ENCODE measurements around the gene CACNA1D.

Gene CACNA1D

DNA sequence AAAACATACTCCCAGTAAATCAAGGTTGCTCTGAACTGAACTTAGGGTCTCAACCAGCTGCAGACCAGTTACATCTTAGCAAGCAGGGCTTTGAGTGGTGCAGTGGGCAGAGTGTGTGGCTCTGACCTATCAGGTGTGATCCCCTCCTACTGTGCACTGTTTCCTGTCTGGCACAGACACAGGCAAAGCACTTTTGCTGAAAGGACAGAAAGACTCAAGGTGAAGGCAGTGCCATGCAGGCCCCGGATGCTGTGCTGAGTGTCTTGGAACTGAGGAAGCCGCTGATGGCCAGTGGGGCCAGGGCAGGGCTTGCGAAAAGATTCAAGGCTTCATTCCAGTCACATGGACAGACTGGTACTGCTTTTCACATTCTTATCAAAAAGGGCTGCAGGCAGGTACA, 85.2 kb downstream of the CACNA1D start:
- no peak for DNase-seq (ENCODE audit: low spot score)

DNA sequence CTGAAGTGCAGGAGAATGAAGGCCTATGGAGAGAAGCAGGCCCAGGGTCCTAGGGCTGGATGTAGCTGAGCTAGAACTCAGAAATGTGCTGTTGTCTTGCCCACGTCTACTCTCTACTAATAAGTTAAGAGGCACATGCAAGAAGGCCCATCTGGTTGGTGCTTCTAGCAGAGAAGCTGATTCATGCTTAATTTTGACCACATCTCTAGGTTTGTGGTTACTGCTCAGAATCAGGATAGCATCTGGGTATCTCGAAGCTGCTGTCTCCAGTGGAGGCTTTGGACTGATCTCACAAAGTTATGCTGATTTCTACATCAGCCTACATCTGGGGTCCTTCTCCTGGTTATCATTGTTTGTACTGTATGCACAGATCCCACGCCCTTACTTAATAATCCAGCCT, 87.3 kb downstream of the CACNA1D start:
- no peak for DNase-seq (ENCODE audit: low spot score)

DNA sequence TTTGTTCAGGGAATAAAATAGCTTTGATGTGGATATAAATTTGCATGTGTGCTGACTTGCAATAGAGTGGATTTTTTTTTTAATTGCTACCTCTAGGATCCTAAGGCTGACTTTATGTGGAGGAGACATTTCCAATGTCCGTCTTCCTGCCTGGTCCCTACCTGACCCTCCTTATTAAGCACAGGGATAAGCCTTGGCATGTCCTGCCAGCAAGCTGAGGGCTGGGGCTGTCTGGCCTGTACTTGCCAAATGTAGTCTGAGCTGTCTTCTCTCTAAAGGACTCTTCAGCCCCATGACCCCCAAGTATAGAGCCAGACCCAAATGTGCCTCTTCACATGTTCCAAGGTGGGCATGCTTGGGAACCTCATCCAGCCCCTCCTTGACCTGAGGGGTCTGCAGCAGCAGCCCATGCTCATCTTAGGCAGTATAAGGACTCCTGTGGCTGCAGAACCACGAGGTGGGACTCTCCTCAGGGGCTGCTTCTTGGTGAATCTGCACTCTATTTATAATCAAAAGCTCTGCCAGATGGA, 88.8 kb downstream of the CACNA1D start:
- DNase-seq (ENCODE audit: low spot score): no peak

DNA sequence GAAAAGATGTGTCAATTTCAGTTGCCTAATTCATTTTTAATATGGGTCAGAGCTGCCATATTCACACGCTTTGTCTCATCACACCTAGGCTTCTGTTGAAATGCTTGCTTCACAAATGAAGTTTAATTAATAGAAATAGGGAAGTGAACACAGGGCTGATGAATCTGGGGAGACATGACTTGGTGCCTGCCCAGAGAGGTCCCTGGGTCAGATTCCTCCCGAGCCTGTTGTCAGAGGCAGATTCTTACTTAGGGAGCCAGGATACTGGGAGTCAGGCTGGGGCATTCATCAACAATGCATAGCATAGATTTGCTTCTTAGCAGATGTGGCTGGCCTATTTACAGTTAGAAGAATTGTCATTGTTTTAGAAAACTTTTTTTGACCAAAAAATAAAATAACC, 90.6 kb downstream of the CACNA1D start:
- no peak for DNase-seq (ENCODE audit: low spot score)

DNA sequence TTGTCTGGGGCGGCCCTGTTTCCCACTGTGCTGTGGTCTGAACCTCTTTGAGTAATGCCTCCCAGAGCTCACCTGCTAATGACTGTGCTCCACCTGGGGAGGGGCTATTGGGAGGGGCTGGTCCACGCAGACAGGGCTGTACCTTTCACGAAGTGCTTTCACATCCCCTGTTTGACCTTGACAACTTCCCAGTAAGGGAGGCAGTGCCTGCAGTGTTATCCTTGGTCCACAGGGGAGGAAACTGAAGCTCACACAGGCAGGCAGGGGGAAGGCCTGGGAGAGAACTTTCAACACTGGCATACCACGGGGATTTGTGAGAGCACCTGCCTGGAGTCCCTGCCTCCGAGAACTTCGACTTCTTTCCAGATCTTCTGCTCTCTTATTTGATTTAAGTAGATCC, 91.2 kb downstream of the CACNA1D start:
- DNase-seq (ENCODE audit: low spot score): no peak

DNA sequence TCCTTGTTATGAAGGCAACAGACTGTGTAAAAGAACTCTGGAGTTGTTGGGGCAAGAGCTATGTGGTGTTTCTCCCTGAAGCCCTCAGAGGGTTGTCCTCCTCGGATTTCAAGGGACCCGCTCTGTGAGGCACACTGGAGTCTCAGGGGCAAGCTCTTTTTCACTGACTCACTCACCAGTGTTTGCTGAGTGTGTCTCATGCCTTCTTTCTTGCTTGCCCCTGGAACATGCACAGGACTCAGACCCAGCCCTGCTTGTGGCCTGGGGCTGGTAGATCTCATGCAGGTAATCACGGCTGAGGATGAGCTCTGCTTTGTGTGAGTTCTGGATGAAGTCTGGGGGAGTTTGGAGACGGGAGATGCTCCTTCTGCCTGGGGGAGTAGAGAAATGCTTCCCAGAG, 93.7 kb downstream of the CACNA1D start:
- DNase-seq (ENCODE audit: low spot score): peak; percentile 2

DNA sequence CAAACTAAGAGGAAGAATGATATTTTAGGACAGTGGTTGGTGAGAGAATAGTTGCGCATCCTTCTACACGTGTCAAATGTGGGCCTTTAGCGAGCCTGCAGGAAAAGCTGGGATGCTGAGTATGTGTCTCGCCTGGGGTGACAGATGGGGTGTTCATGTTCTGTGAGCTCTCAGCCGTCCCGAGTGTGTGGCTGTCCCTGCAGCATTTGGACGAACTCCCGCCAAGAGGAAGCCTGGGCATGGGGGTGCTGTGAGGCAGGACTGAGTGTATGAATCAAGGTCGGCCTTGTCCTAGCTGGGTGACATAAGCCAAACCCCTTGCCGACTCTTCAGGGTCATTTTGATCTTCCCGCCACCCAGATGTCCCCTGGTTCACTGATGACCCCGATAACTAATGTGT, 94.8 kb downstream of the CACNA1D start:
- DNase-seq (ENCODE audit: low spot score): no peak

DNA sequence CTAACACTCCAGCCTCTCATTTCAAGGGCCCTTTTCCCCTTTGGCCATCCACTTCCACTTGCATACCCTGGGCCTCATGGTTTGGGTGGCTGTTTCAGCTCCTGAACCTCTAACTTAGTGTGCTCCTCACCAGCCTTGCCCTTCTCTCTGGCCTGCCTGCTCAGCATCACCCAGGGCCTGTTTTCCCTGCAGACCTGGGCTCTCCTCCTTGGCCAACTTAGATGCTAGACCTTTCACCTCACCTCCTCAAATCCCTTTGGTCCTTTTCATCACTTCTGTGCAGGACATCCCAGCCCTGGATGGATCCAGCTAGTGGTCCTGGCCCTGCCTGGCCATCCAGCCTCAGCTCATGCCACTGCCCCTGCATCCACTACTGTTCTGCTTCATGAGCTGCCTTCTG, 95.4 kb downstream of the CACNA1D start:
- no peak for DNase-seq (ENCODE audit: low spot score)

DNA sequence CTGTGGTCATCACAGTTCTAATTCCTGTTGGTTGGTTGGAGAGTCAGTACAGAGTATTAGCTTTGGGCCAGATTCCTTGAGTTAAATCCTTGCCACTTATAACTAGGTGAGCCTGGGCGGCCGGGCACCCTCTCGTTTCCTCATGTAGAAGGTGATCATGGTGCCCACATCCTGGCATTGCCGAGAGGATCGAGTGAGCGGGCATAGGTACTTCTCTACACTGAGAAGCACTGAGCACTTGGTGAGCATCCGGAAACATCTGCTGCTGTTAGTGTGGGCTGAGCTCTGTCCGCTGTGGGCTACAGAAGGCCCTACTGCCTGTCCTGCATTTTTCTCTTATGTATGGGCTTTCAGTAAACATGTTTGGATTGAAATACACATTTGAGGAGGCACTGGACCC, 96.2 kb downstream of the CACNA1D start:
- DNase-seq (ENCODE audit: low spot score): no peak

DNA sequence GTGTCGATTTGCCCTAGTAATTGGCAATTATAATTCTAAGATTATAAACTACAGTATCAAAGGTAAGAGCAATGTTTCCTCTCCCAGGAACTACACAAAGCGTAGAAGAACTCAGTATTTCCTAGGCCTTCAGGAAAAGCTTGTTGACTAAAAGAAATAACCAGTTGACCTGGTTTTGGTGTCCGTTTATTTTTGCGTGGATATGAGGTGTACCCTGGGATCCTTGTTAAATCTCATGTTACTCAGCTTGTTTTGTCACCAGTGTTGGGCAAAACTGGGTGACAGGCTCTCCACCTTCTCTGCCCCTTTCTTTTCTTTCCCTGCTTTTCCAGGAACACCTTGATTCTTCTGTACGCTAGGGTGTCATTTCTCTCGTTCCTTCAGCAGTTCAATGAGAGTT, 97.2 kb downstream of the CACNA1D start:
- no peak for DNase-seq (ENCODE audit: low spot score)

DNA sequence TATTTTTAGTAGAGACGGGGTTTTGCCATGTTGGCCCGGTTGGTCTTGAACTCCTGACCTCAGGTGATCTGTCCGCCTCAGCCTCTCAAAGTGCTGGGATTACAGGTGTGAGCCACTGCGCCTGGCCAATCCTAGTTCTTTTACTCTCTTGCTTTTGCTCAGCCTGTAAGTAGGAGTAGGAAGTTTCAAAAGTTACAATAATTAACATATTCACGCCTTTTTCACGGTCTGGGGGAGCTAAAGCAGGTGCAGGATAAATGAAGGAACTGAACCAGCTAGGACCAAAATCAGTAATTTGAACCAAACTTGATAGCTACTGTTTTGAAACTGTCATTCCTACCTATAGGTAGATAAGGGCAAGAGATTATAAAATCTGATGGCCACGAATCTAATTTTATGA, 98.5 kb downstream of the CACNA1D start:
- DNase-seq (ENCODE audit: low spot score): no peak

DNA sequence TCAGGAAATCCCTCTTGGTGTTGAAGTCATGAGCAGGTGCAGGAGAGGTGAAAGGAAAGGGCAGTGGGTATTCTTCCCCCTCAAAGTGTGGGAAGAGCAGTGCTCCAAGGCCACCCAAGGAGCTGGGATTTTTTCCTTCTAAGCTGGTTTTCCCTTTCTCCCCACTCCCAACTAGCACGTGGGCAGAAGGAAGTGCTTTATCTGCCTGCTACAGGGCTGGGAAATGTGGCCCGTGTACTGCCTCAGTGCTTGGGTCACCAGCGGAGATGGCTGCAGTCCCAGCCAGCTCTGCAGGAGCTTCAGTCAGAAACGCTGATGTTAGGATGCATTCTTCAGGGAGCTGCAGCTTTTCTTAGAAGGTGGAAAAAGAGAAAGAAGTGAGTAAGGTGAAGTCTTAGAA, 99.2 kb downstream of the CACNA1D start:
- no peak for DNase-seq (ENCODE audit: low spot score)

DNA sequence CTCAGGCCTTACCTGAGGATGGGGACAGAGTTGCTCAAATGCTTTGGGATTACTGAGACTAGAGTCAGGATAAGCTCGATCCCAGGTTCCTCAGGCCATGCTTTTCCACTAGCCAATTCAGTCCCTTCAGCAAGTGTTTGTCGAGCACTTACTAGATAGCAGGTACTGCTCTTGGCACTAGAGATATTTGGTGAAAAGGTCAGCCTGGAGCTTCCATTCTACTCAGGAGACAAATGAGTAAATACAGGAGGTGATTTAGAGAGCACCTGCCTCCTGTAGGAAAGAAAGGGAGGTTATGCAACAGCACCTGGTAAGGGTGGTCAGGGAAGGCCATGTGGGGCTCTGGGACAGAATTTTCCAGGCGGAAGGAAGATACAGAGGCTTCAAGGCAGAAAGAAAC, 99.9 kb downstream of the CACNA1D start:
- no peak for DNase-seq (ENCODE audit: low spot score)

DNA sequence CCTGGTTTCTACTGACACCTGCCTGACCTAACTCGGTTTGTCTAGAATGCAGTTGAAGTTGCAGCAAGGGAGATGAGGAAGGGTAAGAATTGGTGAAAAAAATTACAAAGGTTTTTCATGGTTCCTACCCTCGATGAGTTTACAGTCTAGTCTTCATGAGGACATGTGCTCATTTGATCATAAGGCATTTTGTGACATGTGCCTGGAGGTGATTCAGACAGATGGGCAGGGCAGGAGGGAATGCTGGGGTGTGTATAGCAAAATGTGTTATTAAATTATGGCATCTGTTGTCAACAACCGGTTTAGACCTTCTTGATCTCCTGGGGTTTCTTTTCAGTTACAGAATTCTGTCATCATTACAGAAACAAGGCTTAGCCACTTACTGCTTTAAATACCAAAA, 101.2 kb downstream of the CACNA1D start:
- no peak for DNase-seq (ENCODE audit: low spot score)

DNA sequence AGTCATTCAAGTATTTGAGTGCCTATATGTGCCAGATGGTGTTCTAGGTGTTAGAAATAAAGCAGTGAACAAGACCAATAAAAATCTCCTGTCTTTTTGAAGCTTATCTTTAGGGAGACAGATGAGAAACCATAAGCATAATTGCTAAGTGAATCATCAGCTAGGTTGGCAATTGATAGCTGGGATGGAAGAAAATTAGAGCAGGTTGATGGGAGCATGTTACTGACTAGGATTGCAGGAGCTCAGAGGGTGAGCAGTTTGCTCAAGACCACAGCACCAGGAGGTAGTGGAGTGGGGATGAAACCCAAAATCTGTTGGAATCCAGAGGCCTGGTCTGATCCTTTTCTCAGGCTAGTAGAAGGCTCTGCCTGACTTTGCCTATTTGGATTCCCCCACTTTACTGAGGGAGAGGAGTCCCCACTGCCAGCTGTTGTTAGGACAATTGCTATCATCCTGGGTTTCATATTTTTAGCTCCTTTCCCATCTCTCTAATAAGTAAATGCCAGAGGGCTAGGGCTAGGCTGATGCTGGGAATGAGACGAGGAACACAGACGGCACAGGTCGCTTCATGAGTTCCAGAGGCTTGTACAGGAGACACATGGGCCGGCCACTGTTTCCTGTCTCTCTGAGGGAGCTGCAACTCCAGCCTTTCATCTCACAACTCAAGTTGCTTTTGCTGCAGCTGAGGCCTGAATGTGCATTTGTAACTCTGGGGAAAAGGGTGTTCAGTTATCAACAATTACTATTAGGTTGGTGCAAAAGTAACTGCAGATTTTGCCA, 102.9 kb downstream of the CACNA1D start:
- no peak for DNase-seq (ENCODE audit: low spot score)

DNA sequence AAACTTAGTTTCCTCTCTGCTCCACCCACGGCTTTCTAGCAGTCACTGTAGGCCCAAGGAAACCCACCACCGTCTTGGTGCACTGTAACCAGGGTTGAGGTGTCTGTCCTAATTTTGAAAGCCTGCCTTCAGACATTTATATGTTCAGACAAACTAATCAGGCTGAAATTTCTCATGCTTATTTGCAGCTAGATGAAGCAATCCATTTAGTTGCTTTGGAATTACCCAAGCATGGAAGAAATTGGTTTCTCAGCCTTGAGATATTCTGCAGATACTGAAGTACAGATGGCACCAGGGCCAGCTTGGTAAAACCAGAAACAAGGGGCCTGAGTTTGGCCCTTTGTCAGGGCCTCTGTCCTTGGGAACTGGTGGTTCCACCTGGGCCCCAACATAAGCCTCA, 105.4 kb downstream of the CACNA1D start:
- DNase-seq (ENCODE audit: low spot score): no peak

DNA sequence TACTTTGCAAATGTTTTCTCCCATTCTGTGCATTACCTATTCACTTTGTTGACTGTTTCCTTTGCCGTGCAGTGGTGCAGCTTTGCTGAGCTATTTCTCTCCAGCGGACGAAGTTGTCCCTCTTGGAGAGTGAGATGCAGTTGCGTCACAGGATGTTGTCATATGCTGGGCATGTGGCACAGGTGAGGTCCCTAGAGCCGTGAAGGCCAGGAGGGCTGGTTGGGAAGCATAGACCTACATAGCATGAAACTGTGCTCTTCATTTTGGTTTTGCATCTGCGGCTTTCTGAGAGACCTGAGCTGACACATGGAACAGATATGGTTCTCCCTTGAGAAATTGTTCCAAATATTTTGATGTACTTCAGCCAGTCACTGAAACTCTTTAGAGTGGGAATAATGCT, 108.5 kb downstream of the CACNA1D start:
- DNase-seq (ENCODE audit: low spot score): no peak

DNA sequence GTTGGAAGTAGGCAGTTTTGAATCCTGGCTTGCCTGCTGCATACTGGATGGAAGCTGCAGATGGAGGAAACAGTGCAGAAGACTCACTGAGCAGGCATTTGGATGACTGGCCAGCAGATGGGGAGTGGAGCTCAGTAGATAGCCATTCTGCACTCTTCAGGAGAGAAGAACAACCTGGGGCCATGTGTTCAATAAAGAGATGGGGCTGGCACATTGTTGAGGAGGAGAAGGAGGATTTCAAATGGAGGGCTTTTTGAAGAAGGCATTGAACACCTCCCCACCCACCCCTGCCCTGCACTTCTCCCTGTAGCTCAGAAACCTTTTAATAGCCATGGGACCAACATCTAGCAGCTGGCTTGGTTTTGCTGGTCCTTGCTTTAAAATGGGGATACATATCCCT, 109.8 kb downstream of the CACNA1D start:
- no peak for DNase-seq (ENCODE audit: low spot score)

DNA sequence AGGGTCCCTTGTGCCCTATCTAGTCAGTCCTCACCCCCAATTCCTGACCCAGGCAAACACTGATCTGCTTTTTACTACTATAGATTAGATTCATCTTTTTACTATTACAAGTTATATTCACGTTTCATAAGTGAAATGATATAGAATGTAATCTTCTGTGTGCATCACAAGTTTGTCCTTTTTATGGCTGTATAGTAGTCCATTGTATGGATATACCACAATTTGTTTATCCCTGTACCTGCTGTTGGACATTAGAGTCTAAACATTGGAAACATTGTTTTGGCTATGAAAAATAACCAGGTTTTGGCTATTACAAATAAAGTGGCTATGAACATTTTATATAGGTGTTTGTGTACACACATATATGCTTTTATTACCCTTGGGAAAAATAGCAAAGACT, 112.4 kb downstream of the CACNA1D start:
- DNase-seq (ENCODE audit: low spot score): no peak

DNA sequence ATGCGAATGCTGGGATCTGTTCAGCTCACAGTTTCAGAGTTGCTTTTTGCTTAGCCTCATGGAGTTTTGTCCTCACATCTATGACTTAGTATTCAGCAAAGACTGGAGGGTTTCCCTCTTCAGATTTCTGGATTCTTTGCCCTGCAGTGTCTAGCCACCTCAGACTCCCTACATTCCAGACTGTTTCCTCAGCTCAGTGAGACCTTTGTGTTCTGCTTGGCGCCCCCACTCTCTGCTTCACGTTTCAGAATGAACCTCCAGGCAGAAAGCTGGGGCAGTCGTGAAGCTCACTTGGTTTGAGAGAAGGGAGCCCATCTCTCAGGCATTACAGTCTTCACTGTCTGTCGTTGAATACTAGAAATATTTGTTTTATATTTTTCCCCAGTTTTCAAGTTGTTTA, 118.1 kb downstream of the CACNA1D start:
- DNase-seq (ENCODE audit: low spot score): no peak

DNA sequence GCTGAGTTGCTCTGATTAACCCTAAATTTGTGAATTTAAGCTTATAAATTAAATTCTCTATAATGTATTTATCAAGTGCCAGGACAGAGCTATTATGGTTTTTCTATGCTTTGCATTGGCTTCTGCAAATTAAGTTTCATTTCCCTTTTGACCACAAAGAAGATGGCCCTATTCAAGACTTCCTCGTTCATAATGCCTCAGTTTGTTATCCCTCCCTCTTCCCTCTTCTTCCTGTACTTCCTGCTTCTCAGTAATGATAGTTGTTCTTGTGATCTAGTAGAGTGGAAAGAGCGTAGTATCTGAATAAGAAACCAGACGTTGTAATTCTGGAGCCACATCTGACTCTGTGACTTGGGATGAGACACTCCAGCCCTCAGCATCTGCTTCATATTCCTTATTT, 118.7 kb downstream of the CACNA1D start:
- no peak for DNase-seq (ENCODE audit: low spot score)

DNA sequence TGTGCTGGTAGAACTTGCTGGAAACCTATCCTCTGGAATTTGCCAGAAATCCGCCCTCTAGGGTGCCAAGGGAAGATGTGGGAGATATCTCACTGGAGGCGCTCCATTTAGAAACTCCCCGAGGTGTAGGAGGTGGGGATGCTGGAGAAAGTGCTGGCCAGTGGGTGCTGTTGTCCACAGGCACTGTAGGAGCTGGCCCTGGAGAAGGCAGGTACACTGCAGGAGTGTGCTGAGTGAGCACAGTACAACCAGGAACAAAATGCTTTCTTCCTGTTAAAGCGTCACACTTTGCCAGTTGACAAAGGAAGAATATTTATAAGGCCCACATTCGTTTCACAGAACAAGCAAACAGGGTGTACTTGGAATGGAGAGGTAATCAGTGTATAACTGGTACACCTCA, 119.9 kb downstream of the CACNA1D start:
- no peak for DNase-seq (ENCODE audit: low spot score)

DNA sequence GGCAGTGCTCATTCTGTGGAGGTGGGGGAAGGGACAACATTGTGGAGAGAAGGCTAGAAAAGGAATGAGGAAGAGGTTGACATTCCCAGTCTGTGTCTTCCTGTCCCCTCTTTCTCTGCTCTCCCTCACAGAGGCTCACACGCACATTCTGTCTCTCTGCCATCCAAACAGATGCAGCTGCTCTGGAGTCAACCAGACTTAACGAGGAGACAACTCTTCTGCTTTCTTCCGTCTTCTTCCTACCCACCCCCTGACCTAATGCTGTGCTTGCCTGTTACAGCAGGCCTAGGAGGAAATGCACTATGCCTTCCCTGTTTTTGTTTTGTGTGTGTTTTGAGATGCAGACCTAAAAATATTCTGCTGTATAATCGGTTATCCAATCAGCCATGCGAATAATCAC, 121.9 kb downstream of the CACNA1D start:
- DNase-seq (ENCODE audit: low spot score): no peak

Measured in RKO (cell line).